Activated naive CD8-positive, alpha-beta T cell (primary cell): ENCODE results near the gene SCARB1.

ENCODE experiments used
- H3K27ac Mint-ChIP-seq: one replicate; pipeline ENCODE4 v1.8.0; 2021; ENCODE audit warnings: mixed read lengths
- H3K27me3 Mint-ChIP-seq: one replicate; pipeline ENCODE4 v1.8.0; 2021; ENCODE audit warnings: mixed read lengths
- H3K36me3 Mint-ChIP-seq: one replicate; pipeline ENCODE4 v1.8.0; 2021; ENCODE audit warnings: mixed read lengths
- H3K4me1 Mint-ChIP-seq: one replicate; pipeline ENCODE4 v1.8.0; 2021; ENCODE audit warnings: low read depth, mixed read lengths
- H3K4me3 Mint-ChIP-seq: one replicate; pipeline ENCODE4 v1.8.0; 2021; ENCODE audit warnings: mild to moderate bottlenecking, mixed read lengths
- H3K9me3 Mint-ChIP-seq: one replicate; pipeline ENCODE4 v1.8.0; 2021; ENCODE audit warnings: low read depth, mixed read lengths

Gene SCARB1

GRCh38 chr12:124736115-124737039 lies 127.3 kb downstream of the SCARB1 start:
- Mint-ChIP-seq H3K4me1 (peaks cover 43% of the 10 kb centered on the region), H3K27ac (no peak overlapping the region), H3K36me3 (no peaks in the 10 kb centered on the region), H3K27me3 (no peaks in the 10 kb centered on the region), H3K9me3 (no peaks in the 10 kb centered on the region), H3K4me3 (peak overlapping the region; percentile 3)

GRCh38 chr12:124734224-124734788 lies 129.4 kb downstream of the SCARB1 start:
- Mint-ChIP-seq H3K4me3 (no peak overlapping the region), H3K36me3 (no peaks in the 10 kb centered on the region), H3K27ac (no peak overlapping the region), H3K9me3 (no peaks in the 10 kb centered on the region), H3K27me3 (no peaks in the 10 kb centered on the region), H3K4me1 (peaks cover 29% of the 10 kb centered on the region)

GRCh38 chr12:124733086-124733485 lies 130.6 kb downstream of the SCARB1 start:
- H3K4me1 Mint-ChIP-seq: peaks cover 23% of the 10 kb centered on the region
- H3K4me3 Mint-ChIP-seq: no peak overlapping the region
- no peak overlapping the region for H3K27ac Mint-ChIP-seq
- H3K27me3 Mint-ChIP-seq: no peaks in the 10 kb centered on the region
- H3K36me3 Mint-ChIP-seq: no peaks in the 10 kb centered on the region
- no peaks in the 10 kb centered on the region for H3K9me3 Mint-ChIP-seq

- Mint-ChIP-seq H3K27me3 (no peaks in the 10 kb centered on the region), H3K27ac (no peak overlapping the region), H3K4me1 (peaks cover 21% of the 10 kb centered on the region), H3K9me3 (no peaks in the 10 kb centered on the region), H3K4me3 (no peak overlapping the region), H3K36me3 (no peaks in the 10 kb centered on the region)
Measured at GRCh38 chr12:124732275-124733075, 131.2 kb downstream of the SCARB1 start.

GRCh38 chr12:124731869-124732268 lies 131.8 kb downstream of the SCARB1 start:
- Mint-ChIP-seq H3K9me3 (no peaks in the 10 kb centered on the region), H3K4me1 (peaks cover 15% of the 10 kb centered on the region), H3K4me3 (no peak overlapping the region), H3K36me3 (no peaks in the 10 kb centered on the region), H3K27me3 (no peaks in the 10 kb centered on the region), H3K27ac (no peak overlapping the region)

GRCh38 chr12:124730455-124730932 lies 133.2 kb downstream of the SCARB1 start:
- H3K4me3 Mint-ChIP-seq: no peak overlapping the region
- peaks cover 7% of the 10 kb centered on the region for H3K4me1 Mint-ChIP-seq
- H3K9me3 Mint-ChIP-seq: no peaks in the 10 kb centered on the region
- H3K27ac Mint-ChIP-seq: no peak overlapping the region
- H3K36me3 Mint-ChIP-seq: no peaks in the 10 kb centered on the region
- H3K27me3 Mint-ChIP-seq: no peaks in the 10 kb centered on the region

GRCh38 chr12:124727922-124728321 lies 135.7 kb downstream of the SCARB1 start:
- no peak overlapping the region for H3K4me3 Mint-ChIP-seq
- H3K27me3 Mint-ChIP-seq: no peaks in the 10 kb centered on the region
- no peaks in the 10 kb centered on the region for H3K9me3 Mint-ChIP-seq
- H3K4me1 Mint-ChIP-seq: no peaks in the 10 kb centered on the region
- H3K36me3 Mint-ChIP-seq: no peaks in the 10 kb centered on the region
- no peak overlapping the region for H3K27ac Mint-ChIP-seq

- Mint-ChIP-seq H3K27ac (no peak overlapping the region), H3K9me3 (no peaks in the 10 kb centered on the region), H3K27me3 (no peaks in the 10 kb centered on the region), H3K4me3 (no peak overlapping the region), H3K36me3 (no peaks in the 10 kb centered on the region), H3K4me1 (no peaks in the 10 kb centered on the region)
Measured at GRCh38 chr12:124727264-124727800, 136.3 kb downstream of the SCARB1 start.
